ENCODE data around the gene TCF7L2. TPM values are rescaled to one million over a fixed set of nuclear protein-coding genes. Genes with fewer than 3 reads are reported as not detected.
A peak's percentile ranks its signal among the peaks of the same experiment; 100 is the strongest.

TCF7L2 gene
- total RNA-seq, 4 donors from 2014 or later = 4.0 to 13.2 (median 6.4) TPM

DNA sequence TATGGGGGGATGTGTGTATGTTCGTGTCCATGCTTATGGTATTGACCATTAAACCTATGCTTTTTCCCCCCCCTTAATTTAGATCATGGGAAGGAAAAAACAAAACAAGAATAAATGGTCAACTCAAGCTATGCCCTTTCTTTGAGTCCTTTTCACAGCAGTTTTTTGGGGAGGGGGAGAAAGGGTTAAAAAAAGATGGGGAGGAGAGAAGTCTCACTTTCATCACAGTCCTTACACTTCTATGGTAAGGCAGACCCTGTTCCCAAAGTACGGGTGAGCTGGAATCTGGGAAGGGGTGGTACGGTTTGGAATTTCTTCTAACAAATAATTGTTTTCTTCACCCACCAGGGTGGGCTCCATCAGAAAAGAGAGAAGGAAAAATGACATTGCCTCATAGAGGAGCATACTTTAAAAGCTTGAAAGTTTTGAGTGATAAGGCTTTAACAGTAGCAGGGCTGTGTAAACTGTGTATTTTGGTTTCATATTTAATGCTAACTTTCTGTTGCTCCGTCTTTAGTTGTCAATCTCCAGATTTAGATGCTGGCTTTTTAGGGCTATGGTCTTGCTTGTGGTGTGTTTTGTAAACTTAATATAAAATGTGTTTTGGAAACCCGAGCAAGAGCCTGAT lies 180.1 kb downstream of the TCF7L2 start:
- Histone ChIP-seq H3K4me3 (no peak overlapping the region), H3K36me3 (no peaks in the 10 kb centered on the region), H3K27me3 (peaks cover 0 to 4% (median 0%) of the 10 kb centered on the region in 4 donors), H3K9me3 (no peaks in the 10 kb centered on the region), H3K27ac (no peak overlapping the region), H3K4me1 (peaks cover 0 to 42% (median 15%) of the 10 kb centered on the region in 3 donors)
- TF ChIP-seq POLR2A (IDR thresholded peaks at IDR 0.05) = no peak
- TF ChIP-seq, protein P1, sequence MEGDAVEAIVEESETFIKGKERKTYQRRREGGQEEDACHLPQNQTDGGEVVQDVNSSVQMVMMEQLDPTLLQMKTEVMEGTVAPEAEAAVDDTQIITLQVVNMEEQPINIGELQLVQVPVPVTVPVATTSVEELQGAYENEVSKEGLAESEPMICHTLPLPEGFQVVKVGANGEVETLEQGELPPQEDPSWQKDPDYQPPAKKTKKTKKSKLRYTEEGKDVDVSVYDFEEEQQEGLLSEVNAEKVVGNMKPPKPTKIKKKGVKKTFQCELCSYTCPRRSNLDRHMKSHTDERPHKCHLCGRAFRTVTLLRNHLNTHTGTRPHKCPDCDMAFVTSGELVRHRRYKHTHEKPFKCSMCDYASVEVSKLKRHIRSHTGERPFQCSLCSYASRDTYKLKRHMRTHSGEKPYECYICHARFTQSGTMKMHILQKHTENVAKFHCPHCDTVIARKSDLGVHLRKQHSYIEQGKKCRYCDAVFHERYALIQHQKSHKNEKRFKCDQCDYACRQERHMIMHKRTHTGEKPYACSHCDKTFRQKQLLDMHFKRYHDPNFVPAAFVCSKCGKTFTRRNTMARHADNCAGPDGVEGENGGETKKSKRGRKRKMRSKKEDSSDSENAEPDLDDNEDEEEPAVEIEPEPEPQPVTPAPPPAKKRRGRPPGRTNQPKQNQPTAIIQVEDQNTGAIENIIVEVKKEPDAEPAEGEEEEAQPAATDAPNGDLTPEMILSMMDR (IDR thresholded peaks at IDR 0.05) = no peak
- no peak for DNase-seq
- WGBS, 2 donors = 87 to 91% methylated on average over 5 of the region's 5 CpGs
- intact Hi-C loops (cut with DNase I) = no loop called here

DNA sequence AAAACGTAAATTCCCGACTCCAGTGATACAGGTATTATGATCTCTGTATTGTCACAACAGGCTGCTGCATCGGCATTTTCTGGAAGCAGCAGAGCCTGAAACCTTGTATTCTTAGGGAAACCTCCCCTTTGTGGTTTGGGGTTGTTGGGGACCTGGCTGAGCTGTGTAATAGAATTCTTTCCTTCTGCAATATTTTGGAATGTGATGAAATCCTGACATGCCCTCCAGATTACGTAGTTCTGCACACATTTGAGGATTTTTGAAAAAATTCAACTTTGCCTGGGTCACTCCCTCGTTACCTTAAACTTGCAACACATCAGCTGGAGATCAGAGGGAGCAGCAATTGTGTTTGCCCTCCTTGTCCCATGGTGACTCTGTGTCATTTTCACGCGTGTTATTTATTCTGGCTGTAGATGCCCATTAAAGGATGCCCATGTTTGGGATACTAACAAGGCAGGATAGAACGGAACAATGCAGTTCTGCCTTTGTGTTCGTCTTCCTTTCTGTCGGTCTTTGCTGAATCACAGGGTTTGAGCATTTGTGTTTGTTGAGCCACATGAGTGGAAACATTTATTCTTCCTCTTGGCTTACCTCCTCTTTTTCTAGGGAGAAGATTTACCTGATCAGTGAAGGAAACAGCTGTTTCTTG lies 181.7 kb downstream of the TCF7L2 start:
- Histone ChIP-seq H3K4me1 (peaks cover 0 to 31% (median 10%) of the 10 kb centered on the region in 3 donors), H3K9me3 (no peaks in the 10 kb centered on the region), H3K27ac (peak overlapping the region in 3 of 4 donors; percentile 53 to 75 (median 70)), H3K36me3 (no peaks in the 10 kb centered on the region), H3K27me3 (peaks cover 0 to 1% (median 0%) of the 10 kb centered on the region in 4 donors), H3K4me3 (no peak overlapping the region)
- DNase-seq = no peak
- intact Hi-C loops (cut with DNase I) = no loop called here
- 64 to 72% methylated on average over 10 of the region's 10 CpGs for WGBS, 2 donors
- TF ChIP-seq, protein P1 (IDR thresholded peaks at IDR 0.05) = no peak
- TF ChIP-seq POLR2A (IDR thresholded peaks at IDR 0.05) = no peak

DNA sequence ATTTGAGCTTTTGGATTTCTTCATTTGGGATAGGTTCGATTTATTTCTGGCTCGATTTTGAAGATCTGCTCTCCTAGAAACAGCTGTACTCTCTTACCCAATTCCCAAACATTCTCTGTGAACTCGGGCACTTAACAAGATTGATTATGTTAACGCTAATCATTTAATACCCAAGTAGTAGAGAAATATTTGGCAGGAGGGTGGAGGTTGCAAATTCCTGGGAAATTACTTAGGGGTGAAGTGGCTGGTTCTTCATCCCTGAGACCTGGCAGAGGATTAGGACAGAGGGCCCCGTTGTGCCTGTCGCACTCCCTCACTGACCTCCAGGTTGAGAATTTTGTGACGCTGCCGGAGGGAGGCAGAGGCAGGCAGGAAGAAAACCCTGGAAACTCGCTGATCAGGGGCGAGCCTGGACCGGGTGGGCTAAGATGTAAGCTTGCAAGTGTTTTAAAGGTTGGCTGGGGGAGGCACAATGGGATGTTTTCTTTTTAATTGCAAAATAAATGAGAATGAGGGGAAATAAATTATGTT lies 182.6 kb downstream of the TCF7L2 start:
- TF ChIP-seq, protein P1 (IDR thresholded peaks at IDR 0.05) = no peak
- no peak for TF ChIP-seq POLR2A (IDR thresholded peaks at IDR 0.05)
- Histone ChIP-seq H3K27me3 (no peaks in the 10 kb centered on the region), H3K4me1 (peaks cover 0 to 25% (median 10%) of the 10 kb centered on the region in 3 donors), H3K36me3 (no peaks in the 10 kb centered on the region), H3K9me3 (no peaks in the 10 kb centered on the region), H3K27ac (peak overlapping the region in 3 of 4 donors; percentile 47 to 70 (median 53)), H3K4me3 (no peak overlapping the region)
- 64 to 69% methylated on average over 11 of the region's 11 CpGs for WGBS, 2 donors
- DNase-seq = no peak
- intact Hi-C loops (cut with DNase I) = no loop called here

DNA sequence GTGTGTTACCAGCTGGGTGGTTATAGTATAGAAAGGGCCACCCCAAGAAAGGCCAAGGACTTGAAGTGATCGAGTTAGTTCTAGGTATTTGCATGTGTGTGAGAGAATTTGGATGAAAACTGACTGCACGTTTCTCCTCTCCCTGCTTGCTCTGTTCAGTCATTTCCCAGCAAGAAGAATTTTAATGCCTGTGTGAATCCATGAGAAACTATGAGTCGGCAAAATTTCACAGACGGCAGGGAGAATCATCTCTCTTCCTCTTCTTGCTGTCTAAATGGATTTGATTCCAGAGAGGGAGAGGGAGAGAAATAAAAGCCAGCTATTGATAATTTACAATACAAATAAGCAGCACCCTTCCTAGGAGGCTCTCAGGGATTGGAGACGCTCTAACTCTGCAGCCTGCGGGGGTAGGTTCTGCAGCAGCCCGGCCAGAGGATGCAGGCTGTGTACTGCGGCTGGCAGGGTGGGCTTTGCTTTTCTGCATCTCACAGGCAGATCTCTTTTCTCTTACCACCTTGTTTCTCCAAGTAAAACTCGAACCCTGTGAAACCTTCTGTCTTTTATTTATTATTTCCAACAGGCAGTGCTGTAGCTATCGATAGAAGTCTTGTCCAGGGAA lies 183.6 kb downstream of the TCF7L2 start:
- intact Hi-C loops (cut with DNase I) = no loop called here
- no peak for DNase-seq
- Histone ChIP-seq H3K36me3 (no peaks in the 10 kb centered on the region), H3K9me3 (no peaks in the 10 kb centered on the region), H3K27me3 (no peaks in the 10 kb centered on the region), H3K27ac (peak overlapping the region in 3 of 4 donors; percentile 47 to 70 (median 53)), H3K4me3 (no peak overlapping the region), H3K4me1 (peaks cover 0 to 25% (median 10%) of the 10 kb centered on the region in 3 donors)
- 63 to 69% methylated on average over 10 of the region's 10 CpGs for WGBS, 2 donors
- TF ChIP-seq, protein P1 (IDR thresholded peaks at IDR 0.05) = no peak
- TF ChIP-seq POLR2A (IDR thresholded peaks at IDR 0.05) = no peak

DNA sequence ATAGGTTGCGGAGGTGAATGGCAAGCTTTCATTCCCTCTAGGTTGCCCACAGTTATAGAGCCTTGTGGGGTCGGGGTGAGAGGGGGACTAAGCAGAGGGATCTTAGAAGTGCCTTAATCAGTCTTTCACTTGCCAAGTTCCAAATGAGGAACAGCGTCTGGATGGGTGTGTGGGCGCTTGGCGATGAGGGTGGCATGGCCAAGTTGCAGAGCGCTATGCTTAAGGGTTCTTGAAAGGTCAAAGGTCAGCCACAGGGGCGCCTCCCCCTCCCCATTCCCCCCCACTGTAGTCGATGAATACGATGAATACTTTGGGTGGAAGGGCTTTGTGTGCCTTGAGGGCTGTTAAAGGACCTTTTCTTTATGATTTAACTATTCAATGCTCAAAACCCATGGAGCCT lies 185.0 kb downstream of the TCF7L2 start:
- H3K4me1 ChIP-seq = peaks cover 0 to 25% (median 10%) of the 10 kb centered on the region in 3 donors
- no peak overlapping the region for H3K27ac ChIP-seq
- WGBS, 2 donors = 70 to 90% methylated on average over 7 to 9 of the region's 9 CpGs
- intact Hi-C loops (cut with DNase I) = no loop called here
- H3K27me3 ChIP-seq = no peaks in the 10 kb centered on the region
- H3K9me3 ChIP-seq = no peaks in the 10 kb centered on the region
- H3K36me3 ChIP-seq = no peaks in the 10 kb centered on the region
- no peak overlapping the region for H3K4me3 ChIP-seq
- no peak for DNase-seq
- TF ChIP-seq, protein P1 (IDR thresholded peaks at IDR 0.05) = no peak
- no peak for TF ChIP-seq POLR2A (IDR thresholded peaks at IDR 0.05)
